IMR-90 (cell line): ENCODE measurements around the gene SVOPL. TPM values are rescaled to one million over a fixed set of nuclear protein-coding genes. Genes with fewer than 3 reads are reported as not detected.

Source experiments
- ATAC-seq: fragments of 200-7000 bp; cut with Tn5 transposase; 2 replicates; pipeline ENCODE4 v1.9.1; 2020; ENCODE audit warnings: low read depth, mild to moderate bottlenecking, moderate library complexity
- BruUV-seq: library from RNA; stranded (reverse); fragments of 400-500 nt; replicated peaks from 2 replicates; lab custom pipeline; 2021; lab: Mats Ljungman, UMichigan
- CTCF ChIA-PET: fragments of 300-600 bp; formaldehyde crosslinking; extraction: SDS; loops from one replicate; lab custom pipeline; 2021; ENCODE audit warnings: antibody characterized with exemption; lab: Yijun Ruan, JAX
- POLR2A ChIA-PET: fragments of 300-600 bp; sonication (Branson Sonifier 250); formaldehyde crosslinking; loops from one replicate; lab custom pipeline; 2022; ENCODE audit warnings: antibody characterized with exemption; ENCODE audit not compliant: unreplicated experiment; lab: Charles Lee
- DNase-seq: peaks from one replicate; pipeline ENCODE4 v3.0.0; 2013
- H2AFZ ChIP-seq: replicated peaks from 2 replicates; pipeline ENCODE3; 2013; ENCODE audit warnings: low read length, mild to moderate bottlenecking; ENCODE audit not compliant: poor library complexity
- H2AK5ac ChIP-seq: 2 replicates; pipeline ENCODE4 v1.6.1; 2013; ENCODE audit warnings: low read depth, low read length, inconsistent platforms
- H2AK9ac ChIP-seq: replicated peaks from 2 replicates; pipeline ENCODE3; 2013; ENCODE audit warnings: mild to moderate bottlenecking, low read depth, low read length, moderate library complexity; ENCODE audit not compliant: poor library complexity
- H2BK120ac ChIP-seq: 2 replicates; pipeline ENCODE4 v1.6.1; 2013; ENCODE audit warnings: low read depth, low read length, inconsistent platforms
- H2BK15ac ChIP-seq: 3 replicates; pipeline ENCODE4 v1.6.1; 2013; ENCODE audit warnings: low read depth, low read length, inconsistent platforms
- H2BK20ac ChIP-seq: 2 replicates; pipeline ENCODE4 v1.6.1; 2013; ENCODE audit warnings: low read depth, mild to moderate bottlenecking, inconsistent platforms, low read length, moderate library complexity
- H2BK5ac ChIP-seq: 2 replicates; pipeline ENCODE4 v1.6.1; 2013; ENCODE audit warnings: mild to moderate bottlenecking, low read depth, low read length, inconsistent platforms; ENCODE audit not compliant: poor library complexity, severe bottlenecking
- H3K14ac ChIP-seq: replicated peaks from 2 replicates; pipeline ENCODE4 v1.6.1; 2013; ENCODE audit warnings: low read depth, low read length, inconsistent platforms
- H3K18ac ChIP-seq: 2 replicates; pipeline ENCODE4 v1.6.1; 2013; ENCODE audit warnings: low read depth, low read length, control low read depth
- H3K23ac ChIP-seq: 2 replicates; pipeline ENCODE4 v1.6.1; 2013; ENCODE audit warnings: low read depth, low read length, inconsistent platforms
- H3K27ac ChIP-seq: 2 replicates; pipeline ENCODE4 v1.5.1; 2013; ENCODE audit warnings: mild to moderate bottlenecking, control low read depth, low read length; ENCODE audit not compliant: insufficient read depth
- H3K27me3 ChIP-seq: 2 replicates; pipeline ENCODE4 v1.6.1; 2013; ENCODE audit warnings: low read length; ENCODE audit not compliant: control insufficient read depth, insufficient read depth
- H3K36me3 ChIP-seq: 2 replicates; pipeline ENCODE4 v1.6.1; 2013; ENCODE audit warnings: low read length, mixed read lengths; ENCODE audit not compliant: control insufficient read depth, insufficient read depth
- H3K4ac ChIP-seq: 2 replicates; pipeline ENCODE4 v1.6.1; 2013; ENCODE audit warnings: low read depth, low read length, inconsistent platforms
- H3K4me1 ChIP-seq: 2 replicates; pipeline ENCODE4 v1.6.1; 2013; ENCODE audit warnings: low read length, mixed read lengths; ENCODE audit not compliant: control insufficient read depth, insufficient read depth
- H3K4me2 ChIP-seq: 2 replicates; pipeline ENCODE4 v1.6.1; 2013; ENCODE audit warnings: low read depth, mild to moderate bottlenecking, control low read depth, low read length, moderate library complexity
- H3K4me3 ChIP-seq: 2 replicates; pipeline ENCODE4 v1.5.1; 2013; ENCODE audit warnings: low read depth, mild to moderate bottlenecking, control low read depth, low read length, moderate library complexity; ENCODE audit not compliant: insufficient read depth
- H3K56ac ChIP-seq: 2 replicates; pipeline ENCODE4 v1.6.1; 2013; ENCODE audit warnings: low read length, inconsistent platforms; ENCODE audit not compliant: insufficient read depth; ENCODE audit errors: extremely low read depth
- H3K79me1 ChIP-seq, 2 experiments: 2 replicates each; pipeline ENCODE4 v1.6.1; 2013; ENCODE audit warnings: low read length in 2 of 2, inconsistent platforms in 1 of 2, low read depth in 1 of 2
- H3K9ac ChIP-seq: 2 replicates; pipeline ENCODE4 v1.6.1; 2013; ENCODE audit warnings: low read depth, low read length, control low read depth
- H3K9me1 ChIP-seq: 2 replicates; pipeline ENCODE4 v1.6.1; 2013; ENCODE audit warnings: low read length, inconsistent platforms; ENCODE audit not compliant: insufficient read depth
- H3K9me3 ChIP-seq: 2 replicates; pipeline ENCODE4 v1.6.1; 2013; ENCODE audit warnings: low read length; ENCODE audit not compliant: control insufficient read depth, insufficient read depth
- H4K20me1 ChIP-seq: 2 replicates; pipeline ENCODE4 v1.6.1; 2013; ENCODE audit warnings: low read length, inconsistent platforms; ENCODE audit not compliant: insufficient read depth
- H4K5ac ChIP-seq: 2 replicates; pipeline ENCODE4 v1.6.1; 2013; ENCODE audit warnings: mild to moderate bottlenecking, low read depth, low read length, control low read depth
- H4K8ac ChIP-seq, 2 experiments: 2 replicates each; pipeline ENCODE4 v1.6.1; 2013; ENCODE audit warnings: low read depth in 2 of 2, low read length in 2 of 2, control low read depth in 1 of 2, inconsistent platforms in 1 of 2
- H4K91ac ChIP-seq: 2 replicates; pipeline ENCODE4 v1.6.1; 2013; ENCODE audit warnings: low read depth, low read length, inconsistent platforms; ENCODE audit not compliant: insufficient read depth
- BHLHE40 ChIP-seq: fragments of 150-350 bp; IDR thresholded peaks from 2 replicates; pipeline ENCODE4 v1.6.1; 2016; ENCODE audit warnings: mild to moderate bottlenecking, low read depth, low read length
- CEBPB ChIP-seq: IDR thresholded peaks from 2 replicates; pipeline ENCODE4 v1.6.1; 2012; ENCODE audit warnings: low read depth, low read length, improper control_type of control experiment
- CHD1 ChIP-seq: IDR thresholded peaks from 2 replicates; pipeline ENCODE4 v1.6.1; 2012; ENCODE audit warnings: low read depth, low read length, improper control_type of control experiment
- FOS ChIP-seq: fragments of 150-350 bp; IDR thresholded peaks from 2 replicates; pipeline ENCODE4 v1.6.1; 2016; ENCODE audit warnings: low read depth, low read length
- MAFK ChIP-seq: IDR thresholded peaks from 2 replicates; pipeline ENCODE4 v1.6.1; 2012; ENCODE audit warnings: low read depth, low read length, improper control_type of control experiment
- MAZ ChIP-seq: IDR thresholded peaks from 2 replicates; pipeline ENCODE4 v1.6.1; 2012; ENCODE audit warnings: low read depth, mild to moderate bottlenecking, low read length, improper control_type of control experiment, moderate library complexity, borderline replicate concordance
- MXI1 ChIP-seq: IDR thresholded peaks from 2 replicates; pipeline ENCODE4 v1.6.1; 2012; ENCODE audit warnings: low read depth, mild to moderate bottlenecking, low read length, moderate library complexity, borderline replicate concordance
- NFE2L2 ChIP-seq: fragments of 150-350 bp; IDR thresholded peaks from 2 replicates; pipeline ENCODE4 v1.6.1; 2016; ENCODE audit warnings: low read depth, mild to moderate bottlenecking, low read length
- POLR2A ChIP-seq: IDR thresholded peaks from 2 replicates; pipeline ENCODE4 v1.6.1; 2012; ENCODE audit warnings: mild to moderate bottlenecking, low read depth, low read length
- RAD21 ChIP-seq: IDR thresholded peaks from 2 replicates; pipeline ENCODE4 v1.6.1; 2012; ENCODE audit warnings: low read length, improper control_type of control experiment
- RCOR1 ChIP-seq: IDR thresholded peaks from 2 replicates; pipeline ENCODE4 v1.6.1; 2012; ENCODE audit warnings: mild to moderate bottlenecking, low read length, improper control_type of control experiment; ENCODE audit not compliant: insufficient replicate concordance
- RFX5 ChIP-seq: IDR thresholded peaks from 2 replicates; pipeline ENCODE4 v1.8.0; 2012; ENCODE audit warnings: low read depth, mild to moderate bottlenecking, low read length, moderate library complexity
- SMC3 ChIP-seq: fragments of 150-350 bp; IDR thresholded peaks from 2 replicates; pipeline ENCODE4 v1.6.1; 2016; ENCODE audit warnings: low read depth, mild to moderate bottlenecking, antibody characterized with exemption, low read length, moderate library complexity
- USF2 ChIP-seq: fragments of 150-350 bp; IDR thresholded peaks from 2 replicates; pipeline ENCODE4 v1.6.1; 2017; ENCODE audit warnings: mild to moderate bottlenecking, antibody characterized with exemption, low read length, low read depth
- WGBS, 2 experiments: methylation state at CpG; one replicate each; pipeline versions ENCODE4 v1.1.5 to v1.1.7; 2013; ENCODE audit warnings: missing lambda C conversion rate in 2 of 2; ENCODE audit not compliant: insufficient read length in 1 of 2; ENCODE audit errors: extremely low coverage in 2 of 2; 5-methylcytosine and 5-hydroxymethylcytosine counted together
- dilution Hi-C: fragments of 300-500 bp; cut with HindIII; formaldehyde crosslinking; loops from one replicate; pipeline ENCODE4 v1.14.3; 2018; ENCODE audit warnings: low sequenced_read_pairs; ENCODE audit not compliant: unreplicated experiment
- in situ Hi-C: fragments of 300-500 bp; cut with MboI; formaldehyde crosslinking; loops from 3 replicates; pipeline ENCODE4 v1.14.3; 2019; ENCODE audit warnings: low sequenced_read_pairs, inconsistent platforms, mixed read lengths
- intact Hi-C: fragments of 100-400 bp; cut with micrococcal nuclease; formaldehyde crosslinking; loops from 2 replicates; pipeline ENCODE4 v1.10.0; 2022
- polyA plus RNA-seq, 3 experiments: library from polyadenylated mRNA; depleted of rRNA; stranded (reverse); fragments of >200 nt; gene quantifications; 2 replicates each; pipeline ENCODE4 v1.2.3, GENCODE V29; 2012; ENCODE audit warnings: low replicate concordance in 1 of 3
- total RNA-seq: library from RNA; depleted of rRNA; stranded (reverse); fragments of >200 nt; gene quantifications from 2 replicates; pipeline ENCODE4 v1.2.3, GENCODE V29; 2012
- TF ChIP-seq, protein P1 (sequence below): fragments of 150-350 bp; IDR thresholded peaks from 2 replicates; pipeline ENCODE4 v1.6.1; 2016; ENCODE audit warnings: low read depth, mild to moderate bottlenecking, low read length, moderate library complexity, borderline replicate concordance
- TF ChIP-seq, protein P2 (sequence below): conservative IDR thresholded peaks from 2 replicates; pipeline ENCODE4 v1.5.1; 2012; ENCODE audit warnings: mild to moderate bottlenecking, low read depth, low read length, improper control_type of control experiment

SVOPL gene
- total and polyA plus RNA-seq, 2 of the 4 experiments (the other 2 are of a cell fraction), result not detected

GRCh38 chr7:138568655-138569054 is 132.5 kb downstream of the SVOPL start:
- no peak overlapping the region for H2BK15ac ChIP-seq
- no peaks in the 10 kb centered on the region for H3K9me1 ChIP-seq
- DNase-seq (no peak), ATAC-seq (no peak)
- H2AFZ ChIP-seq, result no peak overlapping the region
- no peak overlapping the region for H2BK120ac ChIP-seq
- dilution Hi-C loops (no loop called here), in situ Hi-C loops (no loop called here), intact Hi-C loops (no loop called here)
- H3K56ac ChIP-seq, result no peak overlapping the region
- no peak overlapping the region for H3K27ac ChIP-seq
- H3K4me2 ChIP-seq, result no peak overlapping the region
- no peak overlapping the region for H4K91ac ChIP-seq
- H3K9ac ChIP-seq, result no peak overlapping the region
- H3K9me3 ChIP-seq, result peaks cover 24% of the 10 kb centered on the region
- BruUV-seq, result no TSS peak
- no peaks in the 10 kb centered on the region for H3K27me3 ChIP-seq
- no peak overlapping the region for H2BK5ac ChIP-seq
- H4K8ac ChIP-seq, result no peak overlapping the region
- no peak overlapping the region for H2BK20ac ChIP-seq
- no peak overlapping the region for H3K14ac ChIP-seq
- H3K4me1 ChIP-seq, result no peaks in the 10 kb centered on the region
- H2AK9ac ChIP-seq, result no peak overlapping the region
- no peak overlapping the region for H3K23ac ChIP-seq
- no peak overlapping the region for H3K18ac ChIP-seq
- H3K4ac ChIP-seq, result no peak overlapping the region
- ChIA-PET POLR2A (no interaction called here), CTCF (interaction anchor here (0.7 kb wide), 1 partner anchor 36 kb away, joined by 4 read pairs; no protein-coding TSS in a partner anchor)
- no peaks in the 10 kb centered on the region for H4K20me1 ChIP-seq
- TF ChIP-seq POLR2A (no peak), BHLHE40 (no peak), RCOR1 (no peak), RAD21 (no peak), NFE2L2 (no peak), USF2 (no peak), CEBPB (no peak), SMC3 (no peak), CHD1 (no peak), MAFK (no peak), MAZ (no peak), MXI1 (no peak), RFX5 (no peak), FOS (no peak)
- TF ChIP-seq, protein P1, sequence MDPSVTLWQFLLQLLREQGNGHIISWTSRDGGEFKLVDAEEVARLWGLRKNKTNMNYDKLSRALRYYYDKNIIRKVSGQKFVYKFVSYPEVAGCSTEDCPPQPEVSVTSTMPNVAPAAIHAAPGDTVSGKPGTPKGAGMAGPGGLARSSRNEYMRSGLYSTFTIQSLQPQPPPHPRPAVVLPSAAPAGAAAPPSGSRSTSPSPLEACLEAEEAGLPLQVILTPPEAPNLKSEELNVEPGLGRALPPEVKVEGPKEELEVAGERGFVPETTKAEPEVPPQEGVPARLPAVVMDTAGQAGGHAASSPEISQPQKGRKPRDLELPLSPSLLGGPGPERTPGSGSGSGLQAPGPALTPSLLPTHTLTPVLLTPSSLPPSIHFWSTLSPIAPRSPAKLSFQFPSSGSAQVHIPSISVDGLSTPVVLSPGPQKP, result no peak
- TF ChIP-seq, protein P2, sequence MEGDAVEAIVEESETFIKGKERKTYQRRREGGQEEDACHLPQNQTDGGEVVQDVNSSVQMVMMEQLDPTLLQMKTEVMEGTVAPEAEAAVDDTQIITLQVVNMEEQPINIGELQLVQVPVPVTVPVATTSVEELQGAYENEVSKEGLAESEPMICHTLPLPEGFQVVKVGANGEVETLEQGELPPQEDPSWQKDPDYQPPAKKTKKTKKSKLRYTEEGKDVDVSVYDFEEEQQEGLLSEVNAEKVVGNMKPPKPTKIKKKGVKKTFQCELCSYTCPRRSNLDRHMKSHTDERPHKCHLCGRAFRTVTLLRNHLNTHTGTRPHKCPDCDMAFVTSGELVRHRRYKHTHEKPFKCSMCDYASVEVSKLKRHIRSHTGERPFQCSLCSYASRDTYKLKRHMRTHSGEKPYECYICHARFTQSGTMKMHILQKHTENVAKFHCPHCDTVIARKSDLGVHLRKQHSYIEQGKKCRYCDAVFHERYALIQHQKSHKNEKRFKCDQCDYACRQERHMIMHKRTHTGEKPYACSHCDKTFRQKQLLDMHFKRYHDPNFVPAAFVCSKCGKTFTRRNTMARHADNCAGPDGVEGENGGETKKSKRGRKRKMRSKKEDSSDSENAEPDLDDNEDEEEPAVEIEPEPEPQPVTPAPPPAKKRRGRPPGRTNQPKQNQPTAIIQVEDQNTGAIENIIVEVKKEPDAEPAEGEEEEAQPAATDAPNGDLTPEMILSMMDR, result no peak
- 100% methylated on average over 1 of the region's 2 CpGs; no CpG with 5 or more reads in 1 of the 2 experiments for WGBS, 2 experiments
- no peak overlapping the region for H3K4me3 ChIP-seq
- H3K36me3 ChIP-seq, result peaks cover 26% of the 10 kb centered on the region
- H2AK5ac ChIP-seq, result no peak overlapping the region
- no peaks in the 10 kb centered on the region for H3K79me1 ChIP-seq
- no peak overlapping the region for H4K5ac ChIP-seq
